Left lobe of liver (tissue), 2 donors: ENCODE results near the gene FCGR2B. TPM values are rescaled to one million over a fixed set of nuclear protein-coding genes. Genes with fewer than 3 reads are reported as not detected.
A peak's percentile ranks its signal among the peaks of the same experiment; 100 is the strongest.
"Not testable (repeated sequence)": the region's sequence is repeated elsewhere in the genome, so short reads cannot be mapped to it uniquely, and the experiment has no call there.

Experiments used
- ATAC-seq: fragments of 200-7000 bp; cut with Tn5 transposase; one replicate; pipeline ENCODE4 v1.9.1; 2020; ENCODE audit warnings: mild to moderate bottlenecking, moderate library complexity
- DNase-seq: peaks from one replicate; pipeline ENCODE4 v3.0.0-alpha.2; 2020; ENCODE audit warnings: low spot score
- total RNA-seq: library from RNA; stranded (reverse); gene quantifications from one replicate; pipeline ENCODE4 v1.2.1, GENCODE V29; 2021
- donor health status: DM: no; HTN: no; CAD: no; lungs with moderate emphysema.
- donor health status: DM: no; HTN: yes; CAD: no.

FCGR2B gene
- total RNA-seq, 1 donor from 2014 or later, result 14.9 TPM

- ATAC-seq, result not testable (repeated sequence)
Observed at GRCh38 chr1:161698302-161698701, 35.4 kb downstream of the FCGR2B start.

GRCh38 chr1:161702250-161702649 lies 39.3 kb downstream of the FCGR2B start:
- DNase-seq, result no peak
- peak; percentile 60 for ATAC-seq

More at GRCh38 chr1:161698302-161698701, 35.4 kb downstream of the FCGR2B start:
- DNase-seq, result not testable (repeated sequence)

DNA sequence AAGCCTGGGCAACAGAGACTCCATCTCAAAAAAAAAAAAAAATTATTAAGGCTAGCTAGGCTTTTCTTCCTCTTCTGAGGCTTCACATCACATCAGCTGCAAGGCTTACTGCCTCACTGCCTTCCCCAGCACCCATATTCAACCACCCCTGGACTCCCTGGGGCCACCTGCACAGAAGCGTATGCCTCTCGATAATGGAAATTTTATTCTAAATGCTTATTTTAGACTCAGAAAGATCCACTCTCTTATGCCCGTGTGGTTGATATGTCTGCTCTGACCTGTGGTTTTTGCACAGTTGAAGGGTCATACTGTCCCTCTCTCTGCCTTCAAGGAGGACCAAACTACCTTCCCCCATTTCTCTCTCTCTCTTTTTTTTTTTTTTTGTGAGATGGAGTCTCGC lies 42.6 kb downstream of the FCGR2B start:
- no peak for ATAC-seq
- DNase-seq, result no peak

GRCh38 chr1:161706113-161706481 lies 43.2 kb downstream of the FCGR2B start:
- ATAC-seq (no peak), DNase-seq (no peak)

- DNase-seq, result no peak
- no peak for ATAC-seq
Observed at GRCh38 chr1:161706482-161707347, 43.8 kb downstream of the FCGR2B start, which contains the start of gene FCRLA. Gene FCRLA (plus strand): TSS chr1:161707229. CDS start chr1:161707265, 36 bp downstream.

- ATAC-seq, result no peak
Observed at GRCh38 chr1:161707503-161707902, 44.6 kb downstream of the FCGR2B start.

DNA sequence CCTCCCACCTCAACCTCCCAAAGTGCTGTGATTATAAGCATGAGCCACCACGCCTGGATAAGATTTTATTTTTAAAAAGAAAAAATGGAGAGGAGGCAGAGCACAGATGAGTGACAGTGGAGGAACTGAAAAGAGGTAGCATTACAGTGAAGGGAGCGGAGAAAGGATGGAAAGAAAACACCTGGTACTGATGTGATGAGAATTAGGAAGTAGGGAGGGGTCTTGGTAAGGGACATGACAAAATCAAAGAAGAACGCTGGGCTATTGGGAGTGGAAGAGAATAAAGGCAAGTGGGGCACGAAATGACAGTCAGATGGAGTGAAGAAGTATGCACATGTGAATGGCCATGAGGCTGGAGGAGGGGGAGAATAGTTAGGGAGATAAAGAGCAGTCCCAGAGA lies 46.4 kb downstream of the FCGR2B start:
- ATAC-seq (no peak), DNase-seq (no peak)

More at GRCh38 chr1:161707503-161707902, 44.6 kb downstream of the FCGR2B start:
- DNase-seq, result no peak

DNA sequence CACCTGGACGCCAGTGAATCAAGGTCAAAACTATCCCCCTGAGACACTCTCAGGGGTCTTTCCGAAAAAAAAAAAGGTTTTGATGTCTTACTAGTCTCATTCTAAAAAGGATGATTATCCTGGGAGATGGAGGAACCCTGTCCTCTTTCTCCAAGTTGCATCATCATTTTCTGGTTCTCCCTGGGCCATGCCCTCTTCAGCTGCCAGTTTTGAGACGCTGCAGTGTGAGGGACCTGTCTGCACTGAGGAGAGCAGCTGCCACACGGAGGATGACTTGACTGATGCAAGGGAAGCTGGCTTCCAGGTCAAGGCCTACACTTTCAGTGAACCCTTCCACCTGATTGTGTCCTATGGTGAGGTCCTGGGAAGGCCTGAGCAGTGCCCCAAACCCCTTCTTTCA lies 47.6 kb downstream of the FCGR2B start:
- no peak for ATAC-seq
- no peak for DNase-seq

DNA sequence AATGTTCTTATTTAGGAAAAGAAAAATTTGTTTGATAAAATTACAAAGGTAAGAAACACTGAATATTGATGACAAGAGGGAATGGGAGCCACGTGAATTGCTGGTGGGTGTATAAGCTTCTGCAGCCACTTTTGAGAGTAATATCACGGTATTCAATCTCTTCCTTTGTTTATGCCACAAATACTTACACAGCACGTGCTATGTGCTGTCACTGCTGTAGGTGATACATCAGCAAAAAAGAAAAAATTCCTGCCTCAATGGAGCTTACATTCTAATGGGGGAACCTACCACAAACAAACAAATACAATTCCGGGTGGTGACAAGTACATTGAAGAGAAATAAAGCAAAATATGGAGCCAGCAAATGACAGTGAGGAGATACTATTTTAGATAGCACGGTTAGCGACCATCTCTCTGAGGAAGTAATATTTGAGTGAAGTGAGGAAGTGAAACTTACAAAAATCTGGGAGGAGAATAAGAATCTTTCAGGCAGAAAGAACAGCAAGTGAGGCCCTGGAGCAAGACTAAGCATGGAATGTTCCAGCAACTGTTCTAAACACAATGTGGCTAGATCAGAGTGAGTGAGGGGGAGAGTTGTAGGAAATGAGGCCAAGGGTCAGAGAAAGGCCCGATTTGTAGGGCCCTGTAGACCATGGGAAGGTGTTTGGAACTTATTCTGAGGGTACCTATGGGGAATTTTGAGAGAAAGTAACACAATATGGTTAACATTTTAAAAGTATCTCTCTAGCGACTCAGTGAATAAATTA lies 55.8 kb downstream of the FCGR2B start:
- ATAC-seq (no peak), DNase-seq (no peak)

DNA sequence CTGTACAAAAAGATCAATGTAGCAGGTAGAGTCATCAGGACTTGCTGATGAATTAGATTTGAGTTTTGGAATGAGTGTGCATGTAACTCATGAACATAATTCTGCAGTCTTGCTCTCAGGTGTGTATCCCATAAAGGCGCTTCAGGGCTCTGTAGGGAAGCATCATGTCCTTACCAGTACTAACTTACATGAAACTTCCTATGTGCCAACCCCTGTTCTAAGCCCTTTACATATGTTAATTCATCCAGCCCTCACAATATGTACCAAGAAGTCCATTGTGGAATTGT lies 56.3 kb downstream of the FCGR2B start:
- no peak for ATAC-seq
- DNase-seq, result no peak

DNA sequence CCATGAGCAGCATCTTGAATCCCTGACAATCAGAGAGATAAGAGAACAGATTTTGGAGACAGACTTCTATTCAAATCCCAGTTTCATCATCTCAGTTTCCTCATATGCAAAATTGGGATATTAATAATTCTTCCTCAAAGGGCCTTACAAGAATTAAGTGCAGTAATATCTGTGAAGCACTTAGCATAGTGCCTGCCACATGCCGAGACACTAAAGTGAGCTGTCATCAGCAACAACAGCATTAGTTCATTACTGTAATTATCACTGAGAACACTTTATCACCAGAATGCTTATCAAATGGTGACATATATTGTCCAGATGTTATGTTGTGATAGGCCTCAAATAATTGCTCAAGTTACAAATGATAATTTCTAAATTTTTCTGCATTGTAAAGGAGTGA lies 57.5 kb downstream of the FCGR2B start:
- DNase-seq (no peak), ATAC-seq (no peak)

- ATAC-seq (no peak), DNase-seq (no peak)
Observed at GRCh38 chr1:161720956-161721737, 58.2 kb downstream of the FCGR2B start, which contains the start of gene FCRLB. Gene FCRLB (plus strand): TSS chr1:161721544. CDS start chr1:161722673, 1,129 bp downstream.

DNA sequence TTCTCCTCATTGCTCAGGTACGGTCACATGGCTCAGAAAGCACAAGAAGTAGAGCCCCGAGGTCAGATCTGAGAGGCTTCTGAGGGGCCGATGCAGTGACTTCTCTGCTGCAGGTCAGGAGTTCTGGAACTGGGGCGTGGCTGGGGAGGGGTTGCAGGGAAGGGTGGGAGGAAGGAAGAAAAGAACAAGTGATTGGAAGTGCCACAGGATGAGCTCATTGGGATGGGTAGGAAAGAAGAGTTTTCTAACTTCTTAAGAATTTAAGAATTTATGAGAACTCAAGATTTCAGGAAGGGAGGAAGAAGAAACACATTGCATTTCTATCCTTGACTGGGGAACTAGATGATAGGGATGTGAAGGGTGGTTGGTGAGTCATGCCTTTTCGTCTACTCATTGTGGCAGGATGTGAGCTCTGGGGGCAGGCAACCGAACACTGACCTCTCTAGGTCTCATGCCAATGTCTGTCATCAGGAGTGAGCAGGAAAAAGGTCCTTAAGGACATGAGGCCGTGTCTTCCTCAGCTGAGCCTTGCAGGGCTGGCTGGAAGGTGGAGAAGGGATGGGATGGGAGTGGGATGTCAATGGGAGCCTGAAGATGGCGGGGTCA lies 58.9 kb downstream of the FCGR2B start:
- DNase-seq, result no peak
- ATAC-seq, result no peak

DNA sequence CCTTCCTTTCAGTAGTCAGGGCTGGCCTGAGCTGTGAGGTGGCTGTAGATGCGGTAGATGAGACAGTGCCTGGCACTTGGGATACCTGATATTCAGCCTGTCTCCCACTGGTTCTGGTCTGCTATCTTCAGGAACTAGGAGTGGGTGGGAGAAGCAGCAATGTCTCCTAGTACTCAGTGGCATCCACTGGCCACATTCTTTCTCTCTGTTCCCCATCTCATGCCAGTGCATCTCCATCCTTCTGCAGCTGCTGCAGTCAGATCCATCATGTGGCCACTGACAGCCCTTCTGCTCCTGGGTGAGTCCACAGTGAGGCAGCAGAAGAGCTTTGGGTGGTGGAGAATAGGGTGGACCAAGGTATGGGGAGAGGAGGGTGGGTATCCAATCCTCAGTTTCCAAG lies 59.5 kb downstream of the FCGR2B start:
- no peak for DNase-seq
- no peak for ATAC-seq

DNA sequence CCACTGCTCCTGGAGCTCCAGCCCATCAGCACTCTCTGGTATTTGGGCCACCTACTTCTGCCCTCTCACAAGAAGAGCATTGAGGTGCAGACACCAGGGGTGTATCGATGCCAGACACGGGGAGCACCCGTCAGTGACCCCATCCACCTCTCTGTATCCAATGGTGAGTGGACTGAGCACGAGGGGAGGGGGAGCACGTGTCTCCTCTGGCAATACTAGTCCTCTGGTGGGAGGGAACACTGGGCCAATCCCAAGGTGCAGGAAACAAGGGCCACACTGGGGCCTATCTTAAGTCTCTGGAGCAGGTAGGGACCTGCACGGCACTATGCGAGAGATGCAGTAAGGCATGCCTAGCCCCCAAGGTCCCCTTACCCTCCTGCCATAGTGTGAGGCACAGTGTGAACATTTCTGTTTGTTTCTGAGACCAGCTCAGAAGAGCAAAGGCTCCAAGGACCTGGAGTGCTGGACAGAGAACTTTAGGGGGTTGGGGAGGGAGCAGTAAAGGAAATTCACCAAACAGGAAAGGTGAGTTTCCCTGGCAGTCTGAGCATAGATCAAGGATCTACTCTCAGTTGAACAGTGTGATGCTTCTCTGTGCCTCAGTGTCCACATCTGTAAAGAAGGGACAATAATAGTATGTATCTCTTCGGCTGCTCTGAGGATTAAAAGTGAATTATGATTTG lies 60.7 kb downstream of the FCGR2B start:
- no peak for DNase-seq
- no peak for ATAC-seq

- DNase-seq, result not testable (repeated sequence)
Observed at GRCh38 chr1:161725258-161725907, 62.4 kb downstream of the FCGR2B start.

GRCh38 chr1:161725908-161726472 lies 63.0 kb downstream of the FCGR2B start:
- DNase-seq, result no peak
- ATAC-seq, result peak; percentile 50

More at GRCh38 chr1:161725258-161725907, 62.4 kb downstream of the FCGR2B start:
- not testable (repeated sequence) for ATAC-seq

DNA sequence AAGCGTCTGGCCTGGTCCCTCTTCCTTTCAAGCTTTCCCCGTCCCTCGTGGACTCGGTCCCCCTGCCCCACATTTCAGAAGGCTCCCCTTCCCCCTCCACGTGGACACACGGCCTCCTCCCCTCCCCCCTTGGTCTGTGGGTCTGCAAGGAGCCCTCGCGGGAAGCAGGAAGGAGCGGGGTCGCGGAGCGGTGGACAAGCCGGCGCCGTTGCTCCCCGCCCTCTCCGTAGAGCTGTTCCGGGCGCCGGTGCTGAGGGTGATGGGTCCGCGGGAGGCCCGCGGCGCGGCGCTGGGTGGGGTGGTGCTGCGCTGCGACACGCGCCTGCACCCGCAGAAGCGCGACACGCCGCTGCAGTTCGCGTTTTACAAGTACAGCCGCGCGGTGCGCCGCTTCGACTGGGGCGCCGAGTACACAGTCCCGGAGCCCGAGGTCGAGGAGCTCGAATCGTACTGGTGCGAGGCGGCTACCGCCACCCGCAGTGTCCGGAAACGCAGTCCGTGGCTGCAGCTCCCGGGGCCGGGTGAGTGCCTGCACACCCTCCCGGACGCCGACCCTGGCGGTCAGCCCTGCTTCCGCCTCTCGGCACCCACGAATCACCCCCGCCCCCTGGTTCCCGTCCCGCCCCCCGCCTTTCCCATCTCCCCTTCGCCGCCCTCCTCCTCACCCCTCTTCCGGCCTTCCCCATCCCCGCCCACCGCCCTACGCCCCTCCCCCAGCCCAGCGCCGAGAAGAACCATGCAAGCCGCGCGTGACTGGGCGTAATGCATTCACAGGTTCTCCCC lies 63.7 kb downstream of the FCGR2B start:
- peak; percentile 79 for DNase-seq
- ATAC-seq, result peak; percentile 82
